ENCODE data around the gene OPN1SW.

GRCh38 chr7:128735436-128735835 is 40.2 kb downstream of the OPN1SW start:
- TF ChIP-seq CTCF (IDR thresholded peaks at IDR 0.05) (no peak), POLR2A (IDR thresholded peaks at IDR 0.05) (no peak), POLR2AphosphoS5 (IDR thresholded peaks at IDR 0.05) (no peak)

Data from transverse colon (tissue), 4 donors.